B cell (primary cell): ENCODE measurements around the gene HIGD2A. TPM values are rescaled to one million over a fixed set of nuclear protein-coding genes. Genes with fewer than 3 reads are reported as not detected.

Source experiments
- ATAC-seq: fragments of 200-7000 bp; cut with Tn5 transposase; one replicate; pipeline ENCODE4 v1.10.0; 2021; ENCODE audit warnings: low read depth, mild to moderate bottlenecking, moderate number of reproducible peaks, moderate library complexity
- CTCF ChIA-PET: fragments of 350-600 bp; sonication (Branson Sonifier 250); formaldehyde crosslinking; loops from one replicate; lab custom pipeline; 2021; ENCODE audit warnings: antibody characterized with exemption, inconsistent platforms; lab: Charles Lee
- POLR2A ChIA-PET: fragments of 350-600 bp; sonication (Branson Sonifier 250); formaldehyde crosslinking; loops from one replicate; lab custom pipeline; 2021; ENCODE audit warnings: antibody characterized with exemption; lab: Charles Lee
- DNase-seq: peaks from one replicate; pipeline ENCODE4 v3.0.0; 2013
- H2AFZ ChIP-seq: 2 replicates; pipeline ENCODE4 v1.6.1; 2012; ENCODE audit warnings: mild to moderate bottlenecking, low read depth, low read length; ENCODE audit not compliant: insufficient read depth, poor library complexity, severe bottlenecking
- H3K27ac ChIP-seq, 2 donors: 1 replicate in 1 of 2; 2 replicates in 1 of 2; pipeline ENCODE4 v1.5.1; 2012 to 2013; ENCODE audit warnings: low read length in 2 of 2, mild to moderate bottlenecking in 2 of 2, moderate library complexity in 1 of 2
- H3K27me3 ChIP-seq, 4 experiments: fragments of 200-600 bp in 1 of 4; sonication (generic) in 1 of 4; replicated peaks in 1 of 4; 1 replicate in 2 of 4; 2 replicates in 2 of 4; pipeline versions ENCODE4 v1.6.1 to v1.7.0; 2013 to 2016; ENCODE audit warnings: low read length in 3 of 4, mild to moderate bottlenecking in 2 of 4, mixed read lengths in 1 of 4, moderate library complexity in 1 of 4; ENCODE audit not compliant: insufficient read depth in 4 of 4, control insufficient read depth in 3 of 4; ENCODE audit errors: control extremely low read depth in 1 of 4
- H3K36me3 ChIP-seq, 2 experiments: replicated peaks in 1 of 2; 1 replicate in 1 of 2; 2 replicates in 1 of 2; pipeline versions ENCODE4 v1.6.1 to v1.7.1; 2013; ENCODE audit warnings: low read length in 1 of 2; ENCODE audit not compliant: insufficient read depth in 2 of 2, control insufficient read depth in 1 of 2; ENCODE audit errors: control extremely low read depth in 1 of 2, extremely low read depth in 1 of 2
- H3K4me1 ChIP-seq, 2 donors: fragments of 200-600 bp in 1 of 2; sonication (generic) in 1 of 2; 1 replicate in 1 of 2; 2 replicates in 1 of 2; pipeline versions ENCODE4 v1.5.1 to v1.6.1; 2013 to 2017; ENCODE audit warnings: low read length in 2 of 2; ENCODE audit not compliant: control insufficient read depth in 2 of 2, insufficient read depth in 2 of 2
- H3K4me2 ChIP-seq: replicated peaks from 2 replicates; pipeline ENCODE3; 2012; ENCODE audit warnings: mild to moderate bottlenecking, low read depth, low read length; ENCODE audit not compliant: poor library complexity, severe bottlenecking
- H3K4me3 ChIP-seq, 5 experiments: fragments of 200-600 bp in 1 of 5; sonication (generic) in 1 of 5; 1 replicate in 3 of 5; 2 replicates in 2 of 5; pipeline versions ENCODE4 v1.5.1 to v1.7.0; 2011 to 2016; ENCODE audit warnings: low read length in 4 of 5, mild to moderate bottlenecking in 4 of 5, low read depth in 2 of 5, control low read depth in 1 of 5, moderate library complexity in 1 of 5; ENCODE audit not compliant: insufficient read depth in 1 of 5; ENCODE audit errors: control extremely low read depth in 1 of 5, extremely low read depth in 1 of 5
- H3K79me2 ChIP-seq: fragments of 200-600 bp; sonication (generic); one replicate; pipeline ENCODE4 v1.6.0; 2016; ENCODE audit warnings: low read length; ENCODE audit not compliant: control insufficient read depth, insufficient read depth
- H3K9ac ChIP-seq: fragments of 200-600 bp; sonication (generic); 2 replicates; pipeline ENCODE4 v1.6.1; 2017; ENCODE audit warnings: mild to moderate bottlenecking, low read length, moderate library complexity
- H3K9me3 ChIP-seq, 3 donors: one replicate each; pipeline versions ENCODE4 v1.6.1 to v1.7.1; 2013; ENCODE audit warnings: low read length in 2 of 3; ENCODE audit not compliant: control insufficient read depth in 2 of 3, insufficient read depth in 1 of 3; ENCODE audit errors: control extremely low read depth in 1 of 3
- H4K20me1 ChIP-seq: 2 replicates; pipeline ENCODE4 v1.6.0; 2012; ENCODE audit warnings: mild to moderate bottlenecking, low read length; ENCODE audit not compliant: insufficient read depth, control insufficient read depth, poor library complexity, severe bottlenecking
- H3K27ac Mint-ChIP-seq: one replicate; pipeline ENCODE4 v1.8.0; 2021; ENCODE audit warnings: mixed read lengths
- H3K27me3 Mint-ChIP-seq: one replicate; pipeline ENCODE4 v1.8.0; 2021; ENCODE audit warnings: mixed read lengths
- H3K4me1 Mint-ChIP-seq: one replicate; pipeline ENCODE4 v1.8.0; 2021; ENCODE audit warnings: mixed read lengths
- H3K4me3 Mint-ChIP-seq: one replicate; pipeline ENCODE4 v1.8.0; 2021; ENCODE audit warnings: mixed read lengths
- H3K9me3 Mint-ChIP-seq: one replicate; pipeline ENCODE4 v1.8.0; 2022; ENCODE audit warnings: mixed read lengths; ENCODE audit not compliant: insufficient read depth
- CTCF ChIP-seq: fragments of 200-600 bp; IDR thresholded peaks from one replicate; pipeline ENCODE4 v1.8.0; 2022; ENCODE audit warnings: antibody characterized with exemption, mild to moderate bottlenecking
- EZH2 ChIP-seq: IDR thresholded peaks from 2 replicates; pipeline ENCODE4 v1.6.1; 2012; ENCODE audit warnings: borderline replicate concordance, low read depth, mild to moderate bottlenecking, moderate library complexity, low read length; ENCODE audit not compliant: insufficient read depth, poor library complexity, severe bottlenecking
- WGBS: methylation state at CpG from one replicate; pipeline ENCODE4 v1.1.5; 2013; ENCODE audit warnings: missing lambda C conversion rate; ENCODE audit not compliant: insufficient coverage; 5-methylcytosine and 5-hydroxymethylcytosine counted together
- intact Hi-C: fragments of 100-400 bp; cut with micrococcal nuclease; formaldehyde crosslinking; loops from one replicate; pipeline ENCODE4 v1.10.0; 2022
- polyA plus RNA-seq: library from polyadenylated mRNA; depleted of rRNA; stranded (reverse); fragments of >200 nt; gene quantifications from 2 replicates; pipeline ENCODE4 v1.2.3, GENCODE V29; 2012
- total RNA-seq, 2 donors: library from RNA; stranded (reverse); fragments of 120-200 nt in 1 of 2; gene quantifications; 1 replicate in 1 of 2; 2 replicates in 1 of 2; pipeline versions ENCODE4 v1.2.3 to v1.2.4, GENCODE V29; 2013 to 2022

The HIGD2A gene
- total and polyA plus RNA-seq, 2 donors (not counting 1 experiment from before 2014, with no cell fraction given), result 80.1 to 212 TPM

- TF ChIP-seq EZH2 (no peak), CTCF (no peak)
- Mint-ChIP-seq H3K27me3 (no peaks in the 10 kb centered on the region), H3K27ac (peak overlapping the region; percentile 56), H3K4me1 (peaks cover 26% of the 10 kb centered on the region), H3K4me3 (peak overlapping the region; percentile 70), H3K9me3 (no peaks in the 10 kb centered on the region)
- H3K36me3 ChIP-seq, result peaks cover 5 to 51% of the 10 kb centered on the region in 2 experiments
- no peak overlapping the region for H2AFZ ChIP-seq
- intact Hi-C loops, result loop anchor here (5.0 to 10.0 kb wide), 2 partner anchors 152 to 621 kb away; partner anchors contain the start of genes SIMC1 and UIMC1
- WGBS, result no CpG with 5 or more reads among the region's 1 CpG
- no peak for DNase-seq
- H3K9ac ChIP-seq, result no peak overlapping the region
- H3K9me3 ChIP-seq, result no peaks in the 10 kb centered on the region
- H4K20me1 ChIP-seq, result peaks cover 9% of the 10 kb centered on the region
- H3K79me2 ChIP-seq, result peaks cover 38% of the 10 kb centered on the region
- no peak overlapping the region for H3K4me2 ChIP-seq
- POLR2A ChIA-PET, result interaction anchor here (1.4 kb wide), 1 partner anchor 151 kb away, joined by 3 read pairs; the partner anchor contains the start of gene RNF44
- ATAC-seq, result no peak
- peaks cover 19 to 29% of the 10 kb centered on the region in 2 donors for H3K4me1 ChIP-seq
- H3K4me3 ChIP-seq, result no peak overlapping the region
- no peak overlapping the region for H3K27ac ChIP-seq
- CTCF ChIA-PET, result no interaction called here
- no peaks in the 10 kb centered on the region for H3K27me3 ChIP-seq
These were observed 2.1 kb upstream of the HIGD2A start for GRCh38 chr5:176386491-176386890.

- peaks cover 26% of the 10 kb centered on the region for H3K4me1 Mint-ChIP-seq
- Histone ChIP-seq H3K9ac (peak overlapping the region; percentile 96), H3K4me3 (peak overlapping the region; percentile 69 to 98 (median 93)), H3K9me3 (no peaks in the 10 kb centered on the region), H2AFZ (peak overlapping the region; percentile 96), H3K27ac (no peak overlapping the region), H3K4me1 (peaks cover 19 to 29% of the 10 kb centered on the region in 2 donors), H4K20me1 (peaks cover 9% of the 10 kb centered on the region), H3K36me3 (peaks cover 3 to 47% of the 10 kb centered on the region in 2 experiments), H3K4me2 (peak overlapping the region; percentile 89), H3K79me2 (peaks cover 40% of the 10 kb centered on the region), H3K27me3 (no peaks in the 10 kb centered on the region)
- ChIA-PET CTCF (no interaction called here), POLR2A (interaction anchor here (0.9 kb wide), 1 partner anchor 61 kb away, joined by 3 read pairs; the partner anchor contains the start of gene FAF2)
- TF ChIP-seq CTCF (no peak), EZH2 (no peak)
- intact Hi-C loops, result loop anchor here (5.0 to 10.0 kb wide), 2 partner anchors 153 to 620 kb away; partner anchors contain the start of genes SIMC1 and UIMC1
- WGBS, result 56% methylated on average over 3 of the region's 8 CpGs
- no peaks in the 10 kb centered on the region for H3K9me3 Mint-ChIP-seq
- no peak for ATAC-seq
- no peaks in the 10 kb centered on the region for H3K27me3 Mint-ChIP-seq
- H3K27ac Mint-ChIP-seq, result peak overlapping the region; percentile 100
- H3K4me3 Mint-ChIP-seq, result peak overlapping the region; percentile 100
- DNase-seq, result no peak
These were observed 1.1 kb upstream of the HIGD2A start for GRCh38 chr5:176387384-176387925.
